Erythroblast (primary cell): Measurements from ENCODE around the gene KCNQ5.

Experiments
- GATA1 ChIP-seq: IDR thresholded peaks from 2 replicates; pipeline ENCODE4 v1.6.1; 2011; ENCODE audit warnings: low read depth, mild to moderate bottlenecking, control low read depth, low read length, moderate library complexity
- POLR2A ChIP-seq: IDR thresholded peaks from 2 replicates; pipeline ENCODE4 v1.6.1; 2011; ENCODE audit warnings: mild to moderate bottlenecking, low read length

- TF ChIP-seq POLR2A: no peak
- no peak for TF ChIP-seq GATA1
Measured at GRCh38 chr6:73088138-73088813, 466.4 kb downstream of the KCNQ5 start.
